NCI-H1930 (cell line): Measurements from ENCODE around the gene KIDINS220.

Experiments
- DNase-seq, 2 experiments: peaks; one replicate each; lab custom pipeline; 2025; lab: John Stamatoyannopoulos, UW

Gene KIDINS220

GRCh38 chr2:8697190-8697589, 140.2 kb downstream of the KIDINS220 start:
- DNase-seq, result no peak

- DNase-seq, result no peak
Measured at GRCh38 chr2:8694737-8695136, 142.7 kb downstream of the KIDINS220 start.

- DNase-seq, result no peak
Measured at GRCh38 chr2:8693157-8693821, 144.1 kb downstream of the KIDINS220 start.

GRCh38 chr2:8692783-8693156, 144.6 kb downstream of the KIDINS220 start:
- DNase-seq, result no peak

GRCh38 chr2:8691859-8692437, 145.5 kb downstream of the KIDINS220 start:
- DNase-seq, result no peak

- peak; percentile 50 to 72 for DNase-seq
Measured at GRCh38 chr2:8685697-8686358, 151.6 kb downstream of the KIDINS220 start.

- DNase-seq, result peak; percentile 50 to 51
Measured at GRCh38 chr2:8684878-8685696, 152.3 kb downstream of the KIDINS220 start.

- peak; percentile 15 to 45 for DNase-seq
Measured at GRCh38 chr2:8684540-8684877, 152.9 kb downstream of the KIDINS220 start.

- DNase-seq, result peak; percentile 26 to 43
Measured at GRCh38 chr2:8682719-8683667, 154.4 kb downstream of the KIDINS220 start.

GRCh38 chr2:8681786-8682692, 155.4 kb downstream of the KIDINS220 start, which contains the start of gene ID2:
Gene ID2 (plus strand): TSS chr2:8682056. CDS start chr2:8682166, 110 bp downstream.
- peak; percentile 98 to 99 for DNase-seq

- DNase-seq, result peak; percentile 56 to 62
Measured at GRCh38 chr2:8680822-8681760, 156.3 kb downstream of the KIDINS220 start.

GRCh38 chr2:8679827-8680731, 157.3 kb downstream of the KIDINS220 start:
- DNase-seq, result peak; percentile 26 to 38

- no peak for DNase-seq
Measured at GRCh38 chr2:8679567-8679826, 157.9 kb downstream of the KIDINS220 start.
